ENCODE measurements around the gene FBXL16. TPM values are rescaled to one million over a fixed set of nuclear protein-coding genes. Genes with fewer than 3 reads are reported as not detected.

The FBXL16 gene
- polyA plus RNA-seq, 1 donor from 2014 or later, result 3.4 TPM

DNA sequence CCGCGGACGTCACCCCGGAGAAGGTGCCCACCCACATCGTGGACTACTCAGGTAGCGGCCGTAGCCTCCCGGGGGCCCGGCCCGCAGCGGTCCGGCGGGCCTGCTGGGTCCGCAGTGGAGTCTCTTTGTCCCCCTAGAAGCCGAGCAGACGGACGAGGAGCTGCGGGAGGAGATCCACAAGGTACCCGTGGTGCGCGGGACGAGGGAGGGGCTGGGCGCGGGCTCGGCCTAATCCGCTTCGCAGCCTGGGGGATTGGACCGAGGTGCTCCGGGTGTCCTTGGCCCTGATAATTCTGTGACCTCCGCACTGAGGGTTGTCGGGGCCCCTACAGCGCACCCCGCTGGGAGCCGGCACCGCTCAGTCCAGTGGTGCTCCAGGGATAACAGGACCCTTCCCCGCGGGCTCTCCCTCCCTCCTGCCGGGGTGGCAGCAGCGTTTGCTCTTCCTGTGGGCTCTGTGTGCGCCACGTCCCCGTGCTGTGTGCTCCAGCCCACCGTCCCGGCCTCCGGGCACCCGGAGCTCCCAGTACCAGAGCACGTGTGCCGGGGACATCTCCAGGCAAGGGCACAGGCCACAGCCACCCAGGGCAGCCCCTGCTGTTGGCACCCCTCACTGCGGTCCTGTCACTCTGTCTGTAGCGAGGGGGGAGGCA, 37.0 kb downstream of the FBXL16 start:
- H3K4me3 ChIP-seq (ENCODE audit: low read length), result peak overlapping the region; percentile 98
- H2AFZ ChIP-seq (ENCODE audit: low read depth, low read length), result no peak overlapping the region
- H3K79me2 ChIP-seq (replicated peaks; ENCODE audit: insufficient read depth, low read length), result peaks cover 9% of the 10 kb centered on the region
- H3K36me3 ChIP-seq (ENCODE audit: insufficient read depth, low read length), result no peaks in the 10 kb centered on the region
- peak overlapping the region; percentile 83 for H3K9ac ChIP-seq (ENCODE audit: low read length)
- peak overlapping the region; percentile 65 for H3K4me2 ChIP-seq (ENCODE audit: low read length)
- H3K9me3 ChIP-seq (ENCODE audit: low read length), result no peaks in the 10 kb centered on the region
- H3K9me2 ChIP-seq (ENCODE audit: insufficient read depth, low read length), result no peaks in the 10 kb centered on the region
- H3K27ac ChIP-seq (ENCODE audit: low read length), result peak overlapping the region; percentile 24
- TF ChIP-seq EZH2 (IDR thresholded peaks at IDR 0.05; ENCODE audit: borderline replicate concordance, insufficient read depth, low read length, poor library complexity, severe bottlenecking) (no peak), SMC3 (conservative IDR thresholded peaks at IDR 0.05; ENCODE audit: poor library complexity) (no peak), RAD21 (conservative IDR thresholded peaks at IDR 0.05) (no peak), EP300 (conservative IDR thresholded peaks at IDR 0.05; ENCODE audit: poor library complexity, severe bottlenecking) (no peak), POLR2AphosphoS5 (IDR thresholded peaks at IDR 0.05) (no peak), MXI1 (conservative IDR thresholded peaks at IDR 0.05; ENCODE audit: poor library complexity, severe bottlenecking) (no peak), TAF1 (IDR thresholded peaks at IDR 0.05; ENCODE audit: low read depth) (no peak)
- TF ChIP-seq, protein P1, sequence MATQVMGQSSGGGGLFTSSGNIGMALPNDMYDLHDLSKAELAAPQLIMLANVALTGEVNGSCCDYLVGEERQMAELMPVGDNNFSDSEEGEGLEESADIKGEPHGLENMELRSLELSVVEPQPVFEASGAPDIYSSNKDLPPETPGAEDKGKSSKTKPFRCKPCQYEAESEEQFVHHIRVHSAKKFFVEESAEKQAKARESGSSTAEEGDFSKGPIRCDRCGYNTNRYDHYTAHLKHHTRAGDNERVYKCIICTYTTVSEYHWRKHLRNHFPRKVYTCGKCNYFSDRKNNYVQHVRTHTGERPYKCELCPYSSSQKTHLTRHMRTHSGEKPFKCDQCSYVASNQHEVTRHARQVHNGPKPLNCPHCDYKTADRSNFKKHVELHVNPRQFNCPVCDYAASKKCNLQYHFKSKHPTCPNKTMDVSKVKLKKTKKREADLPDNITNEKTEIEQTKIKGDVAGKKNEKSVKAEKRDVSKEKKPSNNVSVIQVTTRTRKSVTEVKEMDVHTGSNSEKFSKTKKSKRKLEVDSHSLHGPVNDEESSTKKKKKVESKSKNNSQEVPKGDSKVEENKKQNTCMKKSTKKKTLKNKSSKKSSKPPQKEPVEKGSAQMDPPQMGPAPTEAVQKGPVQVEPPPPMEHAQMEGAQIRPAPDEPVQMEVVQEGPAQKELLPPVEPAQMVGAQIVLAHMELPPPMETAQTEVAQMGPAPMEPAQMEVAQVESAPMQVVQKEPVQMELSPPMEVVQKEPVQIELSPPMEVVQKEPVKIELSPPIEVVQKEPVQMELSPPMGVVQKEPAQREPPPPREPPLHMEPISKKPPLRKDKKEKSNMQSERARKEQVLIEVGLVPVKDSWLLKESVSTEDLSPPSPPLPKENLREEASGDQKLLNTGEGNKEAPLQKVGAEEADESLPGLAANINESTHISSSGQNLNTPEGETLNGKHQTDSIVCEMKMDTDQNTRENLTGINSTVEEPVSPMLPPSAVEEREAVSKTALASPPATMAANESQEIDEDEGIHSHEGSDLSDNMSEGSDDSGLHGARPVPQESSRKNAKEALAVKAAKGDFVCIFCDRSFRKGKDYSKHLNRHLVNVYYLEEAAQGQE (IDR thresholded peaks at IDR 0.05; ENCODE audit: borderline replicate concordance), result no peak
- TF ChIP-seq, protein P2, sequence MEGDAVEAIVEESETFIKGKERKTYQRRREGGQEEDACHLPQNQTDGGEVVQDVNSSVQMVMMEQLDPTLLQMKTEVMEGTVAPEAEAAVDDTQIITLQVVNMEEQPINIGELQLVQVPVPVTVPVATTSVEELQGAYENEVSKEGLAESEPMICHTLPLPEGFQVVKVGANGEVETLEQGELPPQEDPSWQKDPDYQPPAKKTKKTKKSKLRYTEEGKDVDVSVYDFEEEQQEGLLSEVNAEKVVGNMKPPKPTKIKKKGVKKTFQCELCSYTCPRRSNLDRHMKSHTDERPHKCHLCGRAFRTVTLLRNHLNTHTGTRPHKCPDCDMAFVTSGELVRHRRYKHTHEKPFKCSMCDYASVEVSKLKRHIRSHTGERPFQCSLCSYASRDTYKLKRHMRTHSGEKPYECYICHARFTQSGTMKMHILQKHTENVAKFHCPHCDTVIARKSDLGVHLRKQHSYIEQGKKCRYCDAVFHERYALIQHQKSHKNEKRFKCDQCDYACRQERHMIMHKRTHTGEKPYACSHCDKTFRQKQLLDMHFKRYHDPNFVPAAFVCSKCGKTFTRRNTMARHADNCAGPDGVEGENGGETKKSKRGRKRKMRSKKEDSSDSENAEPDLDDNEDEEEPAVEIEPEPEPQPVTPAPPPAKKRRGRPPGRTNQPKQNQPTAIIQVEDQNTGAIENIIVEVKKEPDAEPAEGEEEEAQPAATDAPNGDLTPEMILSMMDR (IDR thresholded peaks at IDR 0.05; ENCODE audit: poor library complexity, severe bottlenecking), result no peak
- H3K27me3 ChIP-seq (ENCODE audit: insufficient read depth, low read depth, low read length), result no peaks in the 10 kb centered on the region
- no peaks in the 10 kb centered on the region for H3F3A ChIP-seq (ENCODE audit: insufficient read depth, low read length, poor library complexity, severe bottlenecking)
- H4K20me1 ChIP-seq (ENCODE audit: insufficient read depth), result no peaks in the 10 kb centered on the region

DNA sequence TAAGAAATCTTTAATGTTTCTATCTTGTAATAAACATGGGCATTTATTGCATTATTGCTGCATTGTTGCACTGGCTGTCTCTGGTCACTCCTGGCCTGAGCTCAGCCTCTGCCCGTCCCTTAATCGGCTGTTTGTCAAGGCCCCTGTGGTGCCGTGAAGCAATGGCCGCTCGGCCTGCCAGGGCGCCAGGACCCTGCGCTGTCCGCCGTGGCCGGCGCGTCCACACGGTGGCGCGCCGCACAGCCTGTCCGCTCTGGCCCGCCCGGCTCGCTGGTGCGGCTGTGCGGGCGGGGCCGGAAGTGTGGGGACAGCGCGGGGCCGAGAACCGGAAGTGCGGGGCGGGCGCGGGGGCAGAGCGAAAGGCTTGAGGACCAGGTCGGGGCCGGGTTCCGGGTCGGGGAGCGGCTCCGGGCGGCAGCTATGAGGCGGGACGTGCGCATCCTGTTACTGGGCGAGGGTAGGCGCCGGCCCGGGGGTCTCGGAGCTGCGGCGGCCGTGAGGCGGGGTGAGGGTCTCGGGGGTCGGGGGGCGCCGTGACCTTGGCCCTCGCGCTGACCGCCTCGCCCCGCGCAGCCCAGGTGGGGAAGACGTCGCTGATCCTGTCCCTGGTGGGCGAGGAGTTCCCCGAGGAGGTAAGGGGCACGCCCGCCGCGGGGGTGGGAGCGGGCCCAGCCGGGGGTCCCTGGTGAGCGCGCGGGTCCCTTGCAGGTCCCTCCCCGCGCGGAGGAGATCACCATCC, 37.7 kb downstream of the FBXL16 start, which contains the start of gene RHOT2:
Gene RHOT2 (plus strand): TSS at position 353 of the 739 bp plus-strand sequence. CDS start 68 bp downstream, at position 421.
- H3F3A ChIP-seq (ENCODE audit: insufficient read depth, low read length, poor library complexity, severe bottlenecking), result no peaks in the 10 kb centered on the region
- H2AFZ ChIP-seq (ENCODE audit: low read depth, low read length), result no peak within 1 kb of the TSS
- no peaks in the 10 kb centered on the region for H3K36me3 ChIP-seq (ENCODE audit: insufficient read depth, low read length)
- no peaks in the 10 kb centered on the region for H3K27me3 ChIP-seq (ENCODE audit: insufficient read depth, low read depth, low read length)
- H3K79me2 ChIP-seq (replicated peaks; ENCODE audit: insufficient read depth, low read length), result peaks cover 9% of the 10 kb centered on the region
- H3K4me2 ChIP-seq (ENCODE audit: low read length), result peak within 1 kb of the TSS; percentile 65
- no peaks in the 10 kb centered on the region for H4K20me1 ChIP-seq (ENCODE audit: insufficient read depth)
- peak within 1 kb of the TSS; percentile 98 for H3K4me3 ChIP-seq (ENCODE audit: low read length)
- peak within 1 kb of the TSS; percentile 83 for H3K9ac ChIP-seq (ENCODE audit: low read length)
- TF ChIP-seq MXI1 (conservative IDR thresholded peaks at IDR 0.05; ENCODE audit: poor library complexity, severe bottlenecking) (peak; percentile 74), RAD21 (conservative IDR thresholded peaks at IDR 0.05) (peak; percentile 76), POLR2AphosphoS5 (IDR thresholded peaks at IDR 0.05) (peak; percentile 89), TAF1 (IDR thresholded peaks at IDR 0.05; ENCODE audit: low read depth) (no peak), EZH2 (IDR thresholded peaks at IDR 0.05; ENCODE audit: borderline replicate concordance, insufficient read depth, low read length, poor library complexity, severe bottlenecking) (no peak), SMC3 (conservative IDR thresholded peaks at IDR 0.05; ENCODE audit: poor library complexity) (peak; percentile 90), EP300 (conservative IDR thresholded peaks at IDR 0.05; ENCODE audit: poor library complexity, severe bottlenecking) (peak; percentile 61)
- TF ChIP-seq, protein P1 (IDR thresholded peaks at IDR 0.05; ENCODE audit: borderline replicate concordance), result no peak
- TF ChIP-seq, protein P2 (IDR thresholded peaks at IDR 0.05; ENCODE audit: poor library complexity, severe bottlenecking), result peak; percentile 98
- no peaks in the 10 kb centered on the region for H3K9me3 ChIP-seq (ENCODE audit: low read length)
- H3K27ac ChIP-seq (ENCODE audit: low read length), result peak within 1 kb of the TSS; percentile 24
- no peaks in the 10 kb centered on the region for H3K9me2 ChIP-seq (ENCODE audit: insufficient read depth, low read length)
